Gastrocnemius medialis (tissue), 4 donors: Measurements from ENCODE around the gene LRRC43. TPM values are rescaled to one million over a fixed set of nuclear protein-coding genes. Genes with fewer than 3 reads are reported as not detected.

ENCODE experiments used
- ATAC-seq, 2 donors: fragments of 150-250 bp; one replicate each; pipeline ENCODE4 v1.9.1; 2016
- DNase-seq, 2 donors: peaks; one replicate each; pipeline ENCODE4 v3.0.0-alpha.2; 2019
- H3K27ac ChIP-seq, 4 donors: fragments of 200-600 bp; sonication (generic); 1 replicate in 1 of 4; 2 replicates in 3 of 4; pipeline ENCODE4 v1.5.1; 2016 to 2018; ENCODE audit warnings: mild to moderate bottlenecking in 2 of 4, moderate library complexity in 1 of 4
- H3K27me3 ChIP-seq, 3 donors: fragments of 200-600 bp; sonication (generic) in 2 of 3; 1 replicate in 1 of 3; 2 replicates in 2 of 3; pipeline versions ENCODE4 v1.5.1 to v1.6.0; 2016 to 2019; ENCODE audit warnings: mild to moderate bottlenecking in 1 of 3, moderate library complexity in 1 of 3
- H3K36me3 ChIP-seq, 2 donors: fragments of 200-600 bp; sonication (generic) in 1 of 2; one replicate each; pipeline ENCODE4 v1.5.1; 2017 to 2018
- H3K4me1 ChIP-seq, 2 donors: fragments of 200-600 bp; sonication (generic) in 1 of 2; one replicate each; pipeline ENCODE4 v1.5.1; 2016 to 2017; ENCODE audit warnings: mild to moderate bottlenecking in 2 of 2
- H3K4me3 ChIP-seq, 4 donors: fragments of 200-600 bp; sonication (generic) in 3 of 4; 1 replicate in 1 of 4; 2 replicates in 3 of 4; pipeline ENCODE4 v1.5.1; 2016 to 2019; ENCODE audit warnings: mild to moderate bottlenecking in 2 of 4
- H3K9me3 ChIP-seq, 3 donors: fragments of 200-600 bp; sonication (generic) in 2 of 3; 1 replicate in 1 of 3; 2 replicates in 2 of 3; pipeline ENCODE4 v1.5.1; 2016 to 2019
- POLR2A ChIP-seq, 2 donors: fragments of 450-650 bp; IDR thresholded peaks; one replicate each; pipeline ENCODE4 v1.6.1; 2017; ENCODE audit warnings: antibody characterized with exemption in 2 of 2, mild to moderate bottlenecking in 2 of 2, moderate library complexity in 2 of 2
- in situ Hi-C, 4 donors: fragments of 200-750 bp; cut with MboI; loops; one replicate each; pipeline versions ENCODE4 v1.15.0 to v1.8.0; 2017; ENCODE audit warnings: low sequenced_read_pairs in 4 of 4
- intact Hi-C: fragments of 100-400 bp; cut with DNase I; formaldehyde crosslinking; loops from one replicate; pipeline ENCODE4 v1.15.1; 2023; ENCODE audit warnings: low total_unique reads
- total RNA-seq, 4 donors: library from RNA; depleted of rRNA; stranded (reverse); fragments of >200 nt; gene quantifications; one replicate each; pipeline versions ENCODE4 v1.1.0 to v1.2.3, GENCODE V29; 2016
- TF ChIP-seq, protein P1 (sequence below), 5 experiments: fragments of 450-650 bp in 3 of 5; fragments of 200-600 bp in 2 of 5; sonication (generic) in 2 of 5; IDR thresholded peaks in 4 of 5; conservative IDR thresholded peaks in 1 of 5; 1 replicate in 4 of 5; 2 replicates in 1 of 5; pipeline ENCODE4 v1.5.1; 2016 to 2019; ENCODE audit warnings: antibody characterized with exemption in 5 of 5, mild to moderate bottlenecking in 3 of 5, moderate library complexity in 3 of 5

Gene LRRC43
- not detected for total RNA-seq

DNA sequence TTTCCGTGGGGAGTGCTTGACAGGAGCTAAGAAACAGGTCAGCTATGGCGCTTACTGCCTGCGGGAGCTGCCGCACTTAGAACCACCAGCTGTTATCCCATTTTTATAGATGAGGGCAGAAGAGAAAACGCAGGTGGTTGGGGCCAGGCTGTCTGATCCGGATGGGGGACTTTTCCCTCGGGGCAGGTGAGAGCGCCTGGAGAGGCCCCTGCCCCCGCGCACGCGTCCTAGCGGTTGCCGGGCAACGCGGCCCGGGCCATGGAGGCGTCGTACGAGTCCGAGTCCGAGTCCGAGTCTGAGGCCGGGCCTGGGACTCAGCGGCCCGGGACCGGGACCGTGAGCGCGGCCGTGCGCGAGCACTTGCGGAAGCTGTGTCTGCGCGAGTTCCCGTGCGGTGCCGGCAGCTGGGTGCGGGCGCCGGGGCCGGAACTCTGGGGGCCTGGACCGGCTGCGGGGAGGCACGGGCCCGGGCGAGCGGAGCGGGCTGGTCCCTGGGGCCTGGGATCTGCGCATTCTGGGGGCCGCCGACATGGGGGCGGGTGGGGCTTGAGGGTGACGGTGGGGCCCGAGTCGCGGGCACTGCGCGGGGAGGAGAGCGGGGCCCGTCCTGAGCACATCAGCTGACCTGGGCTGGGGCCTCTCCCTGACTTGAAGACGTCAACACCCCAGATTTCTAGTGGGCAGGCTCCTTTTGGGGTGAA, at the start of gene LRRC43:
Gene LRRC43, plus strand, starts transcription at position 237 of the 701 bp plus-strand sequence. Its CDS starts 22 bp downstream, at position 259.
- H3K9me3 ChIP-seq = no peaks in the 10 kb centered on the region
- peaks cover 0 to 10% (median 0%) of the 10 kb centered on the region in 3 donors for H3K27me3 ChIP-seq
- no peak for TF ChIP-seq POLR2A (IDR thresholded peaks at IDR 0.05)
- TF ChIP-seq, protein P1, sequence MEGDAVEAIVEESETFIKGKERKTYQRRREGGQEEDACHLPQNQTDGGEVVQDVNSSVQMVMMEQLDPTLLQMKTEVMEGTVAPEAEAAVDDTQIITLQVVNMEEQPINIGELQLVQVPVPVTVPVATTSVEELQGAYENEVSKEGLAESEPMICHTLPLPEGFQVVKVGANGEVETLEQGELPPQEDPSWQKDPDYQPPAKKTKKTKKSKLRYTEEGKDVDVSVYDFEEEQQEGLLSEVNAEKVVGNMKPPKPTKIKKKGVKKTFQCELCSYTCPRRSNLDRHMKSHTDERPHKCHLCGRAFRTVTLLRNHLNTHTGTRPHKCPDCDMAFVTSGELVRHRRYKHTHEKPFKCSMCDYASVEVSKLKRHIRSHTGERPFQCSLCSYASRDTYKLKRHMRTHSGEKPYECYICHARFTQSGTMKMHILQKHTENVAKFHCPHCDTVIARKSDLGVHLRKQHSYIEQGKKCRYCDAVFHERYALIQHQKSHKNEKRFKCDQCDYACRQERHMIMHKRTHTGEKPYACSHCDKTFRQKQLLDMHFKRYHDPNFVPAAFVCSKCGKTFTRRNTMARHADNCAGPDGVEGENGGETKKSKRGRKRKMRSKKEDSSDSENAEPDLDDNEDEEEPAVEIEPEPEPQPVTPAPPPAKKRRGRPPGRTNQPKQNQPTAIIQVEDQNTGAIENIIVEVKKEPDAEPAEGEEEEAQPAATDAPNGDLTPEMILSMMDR (IDR thresholded peaks at IDR 0.05 in 4 of 5, conservative IDR thresholded peaks at IDR 0.05 in 1 of 5) = no peak
- intact Hi-C loops = loop anchor here (5.0 kb wide), 1 partner anchor 41 kb away; no protein-coding TSS in a partner anchor
- H3K36me3 ChIP-seq = no peaks in the 10 kb centered on the region
- no peak within 1 kb of the TSS for H3K27ac ChIP-seq
- no peak for DNase-seq
- H3K4me1 ChIP-seq = no peaks in the 10 kb centered on the region
- H3K4me3 ChIP-seq = peak within 1 kb of the TSS; percentile 39 to 64 (median 53)
- in situ Hi-C loops = no loop called here
- peak; percentile 26 to 30 for ATAC-seq

DNA sequence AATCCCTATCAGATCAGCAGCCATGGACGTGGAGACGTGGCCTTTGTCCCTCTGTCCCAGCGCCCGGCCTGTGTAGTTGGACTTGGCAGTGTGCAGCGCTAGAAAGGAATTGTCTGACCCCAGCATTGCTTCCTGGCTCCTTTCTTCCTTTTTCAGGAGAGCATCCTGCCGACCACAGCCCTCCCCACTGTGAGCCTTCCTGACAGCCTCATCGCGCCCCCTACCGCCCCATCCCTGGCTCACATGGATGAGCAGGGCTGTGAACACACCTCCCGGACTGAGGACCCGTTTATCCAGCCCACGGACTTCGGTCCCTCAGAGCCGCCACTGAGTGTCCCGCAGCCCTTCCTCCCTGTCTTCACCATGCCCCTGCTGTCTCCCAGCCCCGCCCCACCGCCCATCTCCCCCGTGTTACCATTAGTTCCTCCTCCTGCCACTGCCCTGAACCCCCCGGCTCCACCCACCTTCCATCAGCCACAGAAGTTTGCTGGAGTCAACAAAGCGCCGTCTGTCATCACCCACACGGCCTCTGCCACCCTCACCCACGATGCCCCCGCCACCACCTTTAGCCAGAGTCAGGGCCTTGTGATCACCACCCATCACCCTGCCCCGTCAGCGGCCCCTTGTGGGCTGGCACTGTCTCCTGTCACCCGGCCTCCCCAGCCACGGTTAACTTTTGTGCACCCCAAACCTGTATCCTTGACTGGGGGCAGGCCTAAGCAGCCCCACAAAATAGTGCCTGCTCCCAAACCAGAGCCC, 49.6 kb upstream of the LRRC43 start:
- no peaks in the 10 kb centered on the region for H3K27me3 ChIP-seq
- in situ Hi-C loops (loop anchor here in 1 of 4 donors (10.0 kb wide), 1 partner anchor 61 kb away; no protein-coding TSS in a partner anchor), intact Hi-C loops (no loop called here)
- peaks cover 4 to 94% of the 10 kb centered on the region in 2 donors for H3K36me3 ChIP-seq
- no peak for TF ChIP-seq POLR2A (IDR thresholded peaks at IDR 0.05)
- no peak overlapping the region for H3K4me3 ChIP-seq
- H3K4me1 ChIP-seq = no peaks in the 10 kb centered on the region
- H3K27ac ChIP-seq = peak overlapping the region; percentile 22 to 51 (median 32)
- ATAC-seq (no peak), DNase-seq (no peak)
- H3K9me3 ChIP-seq = no peaks in the 10 kb centered on the region

DNA sequence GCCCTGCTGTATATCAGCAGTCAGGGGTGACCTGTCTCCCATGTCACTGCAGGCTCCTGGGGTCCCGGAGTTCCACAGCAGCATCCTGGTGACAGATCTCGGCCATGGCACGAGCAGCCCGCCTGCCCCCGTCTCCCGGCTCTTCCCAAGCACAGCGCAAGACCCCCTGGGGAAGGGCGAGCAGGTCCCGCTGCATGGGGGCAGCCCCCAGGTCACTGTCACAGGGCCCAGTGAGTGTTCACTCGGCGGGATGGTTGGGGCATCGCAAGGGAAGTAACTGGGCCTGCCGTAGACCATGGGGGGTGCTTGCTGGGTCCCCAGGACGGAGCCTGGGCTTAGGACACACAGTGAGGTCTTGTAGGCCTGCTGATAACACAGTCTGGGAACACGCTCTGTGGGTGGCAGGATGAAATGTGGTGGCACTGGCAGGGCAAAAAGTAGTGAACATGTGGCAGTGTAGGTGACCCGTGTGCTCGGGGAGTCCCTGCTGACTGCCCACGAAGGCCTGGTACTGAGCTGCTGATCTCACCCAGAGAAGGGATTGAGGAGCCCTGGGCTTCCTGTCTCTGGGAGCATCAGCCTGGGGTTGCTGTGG, 47.4 kb upstream of the LRRC43 start:
- Histone ChIP-seq H3K9me3 (no peaks in the 10 kb centered on the region), H3K4me1 (peaks cover 2 to 6% of the 10 kb centered on the region in 2 donors), H3K4me3 (no peak overlapping the region), H3K27ac (peak overlapping the region; percentile 0 to 39 (median 17)), H3K27me3 (no peaks in the 10 kb centered on the region), H3K36me3 (peaks cover 0 to 90% of the 10 kb centered on the region in 2 donors)
- intact Hi-C loops (no loop called here), in situ Hi-C loops (loop anchor here in 1 of 4 donors (10.0 kb wide), 1 partner anchor 59 kb away; no protein-coding TSS in a partner anchor)
- DNase-seq (no peak), ATAC-seq (no peak)
- TF ChIP-seq, protein P1 (IDR thresholded peaks at IDR 0.05 in 4 of 5, conservative IDR thresholded peaks at IDR 0.05 in 1 of 5) = no peak
- no peak for TF ChIP-seq POLR2A (IDR thresholded peaks at IDR 0.05)

GRCh38 chr12:122137229-122137628, 45.7 kb upstream of the LRRC43 start:
- DNase-seq (no peak), ATAC-seq (no peak)
- TF ChIP-seq, protein P1 (IDR thresholded peaks at IDR 0.05 in 4 of 5, conservative IDR thresholded peaks at IDR 0.05 in 1 of 5) = no peak
- no peak for TF ChIP-seq POLR2A (IDR thresholded peaks at IDR 0.05)
- Histone ChIP-seq H3K36me3 (peaks cover 0 to 91% of the 10 kb centered on the region in 2 donors), H3K27me3 (no peaks in the 10 kb centered on the region), H3K4me3 (no peak overlapping the region), H3K9me3 (no peaks in the 10 kb centered on the region), H3K4me1 (peaks cover 19 to 22% of the 10 kb centered on the region in 2 donors), H3K27ac (peak overlapping the region in 3 of 4 donors; percentile 12 to 93 (median 88))
- intact Hi-C loops (no loop called here), in situ Hi-C loops (loop anchor here in 1 of 4 donors (10.0 kb wide), 1 partner anchor 58 kb away; no protein-coding TSS in a partner anchor)
